ENCODE data around the gene DACH1.
"Not testable (repeated sequence)": the region's sequence is repeated elsewhere in the genome, so short reads cannot be mapped to it uniquely, and the experiment has no call there.

Gene DACH1

DNA sequence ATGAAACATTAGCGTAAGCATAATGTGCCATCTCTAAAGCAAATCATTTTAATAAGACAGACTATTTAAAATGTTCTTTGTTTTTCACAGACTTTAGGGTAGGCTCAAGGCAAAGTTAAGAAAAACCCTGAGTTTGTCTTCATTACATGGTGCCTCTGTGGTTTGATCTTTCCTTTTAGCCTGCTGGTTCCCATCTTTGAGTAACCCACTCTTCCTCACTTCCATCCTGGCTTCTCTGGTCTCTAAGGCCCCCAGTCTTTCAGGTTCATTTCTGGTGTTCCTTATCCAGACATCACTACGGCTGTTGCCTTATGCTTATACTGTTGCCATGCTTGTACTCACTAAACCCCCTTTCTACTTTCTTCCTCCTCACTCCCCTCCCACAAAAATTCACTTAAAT, 38.4 kb downstream of the DACH1 start:
- DNase-seq (ENCODE audit: low spot score): no peak

DNA sequence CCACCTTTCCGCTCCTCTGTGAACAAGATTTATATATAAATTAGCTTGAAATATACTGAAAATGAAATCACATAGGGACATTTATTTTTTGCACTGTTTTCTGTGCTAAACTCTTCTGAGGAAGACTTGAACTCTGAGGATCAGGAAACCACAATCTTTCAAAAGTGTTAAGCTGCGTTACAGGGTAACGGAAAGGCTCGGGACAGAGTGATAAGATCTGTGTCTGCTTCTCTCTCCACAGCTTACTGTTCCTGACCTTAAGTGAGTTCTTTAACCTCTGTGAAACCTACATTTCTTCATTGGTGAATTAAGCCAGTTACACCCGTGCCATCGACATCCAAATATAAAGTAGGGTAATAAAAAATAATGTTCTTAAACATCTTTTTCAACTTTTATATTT, 38.9 kb downstream of the DACH1 start:
- no peak for DNase-seq (ENCODE audit: low spot score)

DNA sequence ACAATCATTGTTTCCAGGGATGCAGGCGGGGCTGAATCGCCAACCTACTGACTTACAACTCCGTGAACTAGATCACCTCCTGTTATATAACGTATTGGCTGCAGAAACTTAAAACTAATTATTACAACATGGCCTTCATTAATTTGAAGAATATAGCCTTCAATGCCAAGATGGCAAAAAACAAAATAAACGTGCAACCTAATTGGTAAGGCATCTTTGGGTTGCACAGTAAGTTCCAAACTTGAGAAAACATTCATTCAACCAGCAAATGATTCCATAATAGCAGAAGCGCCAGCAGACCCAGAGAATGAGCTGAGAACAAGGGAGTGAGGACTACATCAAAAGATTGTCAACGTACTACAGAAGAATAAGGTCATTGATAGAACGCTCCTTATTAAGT, 39.8 kb downstream of the DACH1 start:
- DNase-seq (ENCODE audit: low spot score): no peak

DNA sequence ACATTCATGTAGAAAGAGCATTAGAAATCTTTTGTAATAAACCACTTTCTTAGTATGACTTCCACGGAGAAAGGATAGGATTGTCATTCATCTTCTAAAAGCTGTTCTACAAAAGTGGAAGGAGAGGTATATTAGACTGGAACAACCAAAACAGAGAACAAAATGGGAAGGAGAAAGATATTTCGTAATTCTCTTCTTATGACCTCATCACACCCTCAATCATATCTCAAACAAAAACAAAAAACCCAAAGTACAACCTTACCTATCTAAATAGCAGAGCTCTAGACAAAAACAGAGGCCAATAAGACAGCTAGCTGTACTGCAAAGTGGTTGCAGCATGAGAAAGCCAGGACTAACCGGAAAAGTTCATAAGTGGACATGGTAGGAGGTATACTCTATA, 46.3 kb downstream of the DACH1 start:
- DNase-seq (ENCODE audit: low spot score): no peak

DNA sequence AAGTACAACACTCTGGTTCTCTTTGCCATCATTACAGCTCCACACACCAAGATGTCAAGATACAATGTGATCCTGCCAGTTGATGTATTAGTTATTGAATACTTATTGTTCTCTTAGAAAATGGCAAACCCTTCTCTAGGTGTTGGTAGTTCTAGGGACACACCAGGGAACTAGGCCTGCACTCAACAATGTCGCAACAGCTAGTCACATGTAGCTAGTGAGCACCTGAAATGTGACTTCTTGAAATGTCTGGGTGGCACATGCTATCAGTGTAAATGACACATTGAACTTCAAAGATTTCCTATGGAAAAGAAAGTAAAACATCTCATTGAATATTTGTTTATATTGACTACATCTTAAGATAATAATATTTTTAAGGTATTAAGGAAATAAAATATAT, 49.7 kb downstream of the DACH1 start:
- no peak for DNase-seq (ENCODE audit: low spot score)

DNA sequence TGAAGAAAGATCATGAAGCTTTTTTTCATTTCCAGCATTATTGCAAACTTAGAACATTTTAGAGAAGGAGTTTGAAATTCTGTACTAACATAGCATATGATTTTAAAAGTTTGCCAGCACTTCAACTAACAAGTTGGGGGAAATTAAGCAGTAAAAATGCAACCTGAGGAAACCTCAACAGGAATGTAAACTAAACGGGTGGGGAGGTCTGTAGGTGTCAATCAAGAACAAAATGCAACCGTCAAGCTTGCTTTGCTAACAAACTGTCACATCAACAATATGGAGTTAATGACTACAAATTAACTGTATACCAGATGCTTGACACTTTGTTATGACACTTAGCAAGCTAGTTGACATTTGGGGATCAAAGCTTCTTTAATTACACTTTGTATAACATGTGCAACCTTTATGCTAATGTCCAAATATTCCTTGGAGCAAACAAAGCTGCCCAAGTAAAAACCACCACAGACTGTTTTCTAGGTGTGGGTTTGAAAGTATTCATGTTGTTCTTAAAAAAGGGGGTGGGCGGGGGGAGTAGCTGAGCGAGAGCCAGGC, 52.1 kb downstream of the DACH1 start:
- DNase-seq (ENCODE audit: low spot score): no peak

DNA sequence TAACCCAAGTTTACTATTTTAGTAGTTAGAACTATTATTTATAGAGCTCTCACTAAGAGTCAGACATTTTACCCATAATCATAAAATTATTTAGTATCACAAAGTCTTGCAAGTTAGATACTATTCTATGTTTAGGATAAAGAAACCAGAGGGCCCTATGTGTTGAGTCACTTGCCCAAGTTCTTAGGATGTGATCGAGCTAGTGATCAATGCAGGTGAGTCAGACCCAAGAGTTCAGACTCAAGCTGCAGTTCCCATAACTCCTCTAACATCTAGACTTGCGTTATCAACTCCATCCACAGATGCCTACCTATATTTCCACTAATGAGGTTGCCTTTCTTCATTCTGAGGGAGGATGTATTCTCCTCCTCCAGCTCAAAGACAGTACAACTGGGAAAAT, 53.8 kb downstream of the DACH1 start:
- no peak for DNase-seq (ENCODE audit: low spot score)

DNA sequence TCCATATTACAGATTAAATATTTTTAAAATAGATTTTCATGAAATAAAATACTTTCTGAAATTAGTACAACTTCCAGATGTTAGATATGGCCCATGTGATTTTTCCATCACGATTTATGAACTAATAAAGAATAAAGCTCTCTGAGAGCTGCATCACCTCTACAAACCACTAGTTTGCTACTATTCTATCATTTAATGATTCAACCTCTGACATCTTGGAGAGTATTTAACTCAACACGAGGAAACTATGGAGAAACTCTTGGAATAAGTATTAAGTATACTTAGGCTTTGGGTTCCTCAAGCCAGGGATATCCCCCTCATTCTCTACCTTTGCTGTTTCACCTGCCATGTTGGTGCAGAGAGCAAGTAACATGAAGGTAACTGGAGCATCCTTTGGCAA, 55.7 kb downstream of the DACH1 start:
- DNase-seq (ENCODE audit: low spot score): no peak

DNA sequence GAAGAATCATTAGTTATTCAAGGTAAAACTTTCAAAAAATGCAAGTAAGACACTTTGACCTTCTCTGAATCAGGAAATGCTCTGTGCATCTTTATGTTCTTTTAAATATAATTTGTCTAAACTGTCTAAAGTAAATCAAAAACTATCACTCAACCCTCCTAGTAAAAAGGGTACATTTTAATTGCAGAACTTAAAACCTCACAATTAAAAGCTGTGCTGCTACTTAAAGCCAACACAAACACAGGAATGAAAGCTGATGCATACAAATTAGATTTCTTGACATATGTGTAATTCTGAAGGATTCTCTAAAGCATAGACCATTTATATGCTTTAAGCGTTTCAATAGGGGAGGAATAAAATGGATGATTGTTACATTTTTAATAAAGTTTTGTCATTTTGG, 58.3 kb downstream of the DACH1 start:
- no peak for DNase-seq (ENCODE audit: low spot score)

DNA sequence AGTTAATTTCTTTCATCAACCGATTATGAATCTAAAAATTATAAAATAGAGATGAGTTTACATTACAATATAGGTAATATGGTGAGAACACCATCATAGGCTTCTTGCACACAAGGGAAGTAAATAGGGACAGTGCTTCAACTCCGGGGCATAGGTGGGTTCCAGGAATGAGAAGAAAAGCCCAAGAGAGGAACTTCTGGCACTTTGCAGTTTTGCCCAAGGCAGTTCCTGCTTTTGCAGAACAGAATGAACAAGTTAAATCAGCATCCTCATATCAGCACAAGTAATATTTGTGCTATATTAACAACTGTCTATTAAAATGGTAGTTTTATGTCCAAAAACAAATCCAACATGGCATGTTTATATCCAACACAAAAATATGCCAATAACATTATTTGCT, 60.1 kb downstream of the DACH1 start:
- no peak for DNase-seq (ENCODE audit: low spot score)

DNA sequence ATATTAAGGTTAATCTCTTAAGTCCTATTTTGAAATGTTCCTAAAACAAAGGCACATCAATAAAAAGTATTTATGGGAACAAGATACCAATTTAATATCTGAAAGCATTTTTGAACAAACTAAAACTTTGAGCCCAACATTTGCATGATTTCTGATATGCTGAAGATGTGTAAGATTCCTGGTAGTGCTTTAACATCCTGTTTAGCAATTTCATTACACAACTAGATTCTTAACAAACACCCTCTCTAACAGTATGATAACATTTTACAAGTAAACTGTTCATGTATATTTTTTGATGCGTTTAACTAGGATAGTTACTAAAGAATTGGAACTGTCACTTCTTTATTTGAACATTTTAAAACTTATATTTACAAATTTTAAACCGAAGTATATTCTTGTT, 63.9 kb downstream of the DACH1 start:
- DNase-seq (ENCODE audit: low spot score): no peak

DNA sequence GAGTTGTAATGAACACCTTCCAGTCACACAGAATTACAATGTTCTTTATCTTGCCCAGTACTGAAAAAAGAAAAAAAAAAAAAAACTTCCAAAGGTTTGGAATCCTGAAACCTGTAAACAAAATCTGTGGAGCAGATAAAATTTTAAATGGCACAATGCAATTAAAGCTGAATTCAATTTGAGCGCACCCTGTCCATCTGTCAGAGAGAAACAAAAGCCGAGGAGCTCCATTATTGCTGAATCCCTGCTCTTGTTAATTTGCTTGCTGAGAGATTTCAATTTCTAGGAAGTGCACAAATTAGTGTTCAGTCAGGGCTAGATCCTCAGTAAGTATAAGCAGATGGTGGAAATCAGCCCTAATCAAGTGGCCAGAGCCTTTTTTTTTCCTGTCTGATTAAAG, 65.2 kb downstream of the DACH1 start:
- DNase-seq (ENCODE audit: low spot score): no peak

DNA sequence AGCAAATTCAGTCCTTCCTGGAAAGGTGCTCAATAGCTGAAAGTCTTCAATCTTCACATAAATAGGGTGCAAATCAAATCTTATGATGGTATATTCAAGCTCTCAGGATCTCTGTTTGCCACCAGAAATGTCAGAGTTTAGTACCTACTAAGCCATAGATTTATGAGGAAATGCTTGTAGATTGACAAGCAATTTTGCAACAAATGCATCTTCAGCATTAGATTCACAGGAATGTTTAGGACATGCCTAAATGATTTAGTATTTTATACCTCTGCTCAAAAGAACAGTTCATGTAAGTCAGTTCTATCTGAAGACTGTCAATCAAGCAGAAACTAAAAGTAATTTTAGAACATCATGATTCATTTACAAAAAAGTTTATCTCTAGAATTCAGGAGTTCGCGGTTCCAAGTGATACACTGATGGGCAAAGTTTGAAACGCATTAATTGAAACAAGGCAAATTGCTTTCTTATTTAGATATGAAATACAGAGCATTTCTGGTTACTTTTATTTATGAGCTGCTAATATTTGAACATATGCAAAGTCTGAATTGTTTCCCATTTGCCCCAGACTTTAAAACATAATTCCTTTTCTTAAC, 65.7 kb downstream of the DACH1 start:
- DNase-seq (ENCODE audit: low spot score): no peak

DNA sequence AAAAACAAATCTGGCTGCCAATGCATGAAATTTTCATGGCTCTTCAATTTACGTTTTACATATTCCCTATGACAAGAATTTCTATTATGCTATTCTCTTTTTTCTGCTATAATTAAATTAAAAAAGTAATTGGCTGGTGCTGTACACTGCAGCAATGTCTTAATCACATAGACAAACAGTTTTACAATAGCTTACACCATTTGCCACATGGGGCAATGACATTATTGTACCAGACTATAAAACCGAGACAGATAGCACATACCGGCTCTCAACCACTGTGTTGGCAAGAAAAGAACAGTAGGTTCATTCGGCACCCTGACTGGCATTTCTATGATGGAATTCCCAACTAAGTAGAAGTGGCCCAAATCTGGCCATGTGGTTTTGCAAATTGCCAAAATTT, 67.7 kb downstream of the DACH1 start:
- DNase-seq (ENCODE audit: low spot score): no peak

DNA sequence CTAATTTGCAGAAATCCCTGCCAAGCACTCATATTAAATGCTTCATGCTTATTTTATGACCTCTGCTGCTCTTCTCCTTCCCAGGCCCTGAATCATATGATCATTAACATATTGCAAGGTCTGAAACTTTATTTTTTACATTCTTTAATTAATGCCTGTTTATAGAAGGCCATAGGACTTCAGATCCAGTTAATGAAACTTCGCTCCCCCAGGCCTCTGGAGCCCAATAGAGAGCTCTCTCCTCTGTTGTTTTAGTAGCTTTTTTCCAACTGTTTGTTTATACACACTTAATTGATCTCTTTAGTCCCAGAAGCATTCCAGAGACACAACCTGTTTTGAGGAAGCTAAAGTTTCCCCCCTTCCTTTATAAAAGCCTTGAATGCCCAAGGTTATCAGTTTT, 68.3 kb downstream of the DACH1 start:
- no peak for DNase-seq (ENCODE audit: low spot score)

DNA sequence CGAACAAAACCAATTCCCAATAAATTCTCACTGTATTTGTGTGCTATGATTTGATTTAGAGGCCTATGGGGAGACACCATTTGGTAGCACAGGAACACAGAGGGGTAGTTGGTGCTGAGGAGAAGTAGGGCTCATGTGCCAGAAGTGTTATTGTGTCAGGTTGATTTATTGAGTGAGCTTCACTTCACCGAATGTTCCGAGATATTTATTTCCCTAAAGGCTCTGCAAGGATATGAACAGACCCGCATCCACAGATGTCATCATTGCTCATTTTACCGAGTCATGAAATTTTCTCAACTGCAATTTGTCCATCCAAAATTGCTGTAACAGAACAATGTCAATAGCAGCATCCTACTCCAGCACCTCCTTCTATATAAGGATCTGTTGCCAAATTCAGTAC, 69.5 kb downstream of the DACH1 start:
- no peak for DNase-seq (ENCODE audit: low spot score)

DNA sequence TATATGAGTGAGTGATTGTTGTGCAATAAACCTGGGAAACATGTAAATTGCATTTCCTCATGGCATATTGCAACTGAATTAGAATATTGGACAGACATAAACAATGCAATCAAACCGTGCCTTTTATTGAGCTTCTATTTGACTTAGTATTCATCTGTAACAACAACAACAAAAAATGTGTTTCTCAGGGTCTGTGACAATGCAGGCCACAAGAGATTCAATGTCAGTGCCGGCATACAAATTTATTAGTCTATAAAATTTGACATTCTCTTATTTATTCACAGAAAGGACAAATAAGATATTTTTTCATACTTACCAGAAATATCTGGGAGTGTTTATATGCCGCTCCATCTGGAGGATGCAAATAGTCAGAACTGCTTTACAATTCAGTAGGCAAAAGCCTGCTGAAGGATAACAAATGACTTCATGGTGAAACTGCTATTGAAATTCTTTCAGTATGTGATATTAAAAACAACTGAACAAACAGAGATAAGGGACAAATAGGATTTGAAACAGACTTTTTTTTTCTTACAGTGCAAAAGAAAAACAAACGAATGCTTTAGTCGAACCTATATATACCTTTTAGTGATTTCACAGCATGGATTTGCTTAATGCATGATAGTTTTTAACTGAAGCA, 77.2 kb downstream of the DACH1 start:
- no peak for DNase-seq (ENCODE audit: low spot score)

DNA sequence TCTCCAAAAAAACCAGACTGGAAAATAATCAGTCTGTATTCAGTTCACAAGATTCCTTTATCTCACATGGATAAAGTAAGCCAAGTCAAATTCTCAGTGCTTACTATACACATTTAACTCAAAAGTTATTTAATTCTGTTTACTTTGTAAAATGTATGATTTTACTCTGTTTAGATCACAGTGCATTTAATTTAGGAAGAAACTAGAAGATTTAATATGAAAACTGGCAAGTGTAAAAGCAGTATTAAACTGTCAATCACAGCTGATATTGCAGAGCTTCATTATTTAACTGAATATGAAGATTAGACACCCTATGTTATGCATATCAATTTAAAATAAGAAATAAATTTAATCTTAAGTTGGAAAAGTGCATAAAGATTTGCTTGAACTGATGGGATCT, 78.0 kb downstream of the DACH1 start:
- no peak for DNase-seq (ENCODE audit: low spot score)

DNA sequence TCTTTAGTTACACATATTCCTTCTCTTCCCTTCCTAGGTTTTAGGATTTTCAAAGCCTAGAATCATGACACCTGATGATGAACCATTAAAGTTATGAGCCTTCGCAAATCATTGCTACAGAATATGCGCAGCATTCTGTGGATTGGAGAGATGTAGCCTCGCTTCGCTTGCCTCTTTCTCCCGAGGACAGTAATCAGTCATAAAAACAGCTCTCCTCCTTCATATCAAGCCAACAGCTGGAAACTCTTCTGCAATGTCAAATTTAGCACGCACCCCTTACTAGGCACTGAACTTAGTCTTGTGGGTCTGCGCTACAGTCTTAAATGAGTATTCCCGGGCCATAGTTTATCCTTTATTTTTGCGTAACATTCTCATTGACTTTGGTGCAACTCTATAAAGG, 79.6 kb downstream of the DACH1 start:
- no peak for DNase-seq (ENCODE audit: low spot score)

DNA sequence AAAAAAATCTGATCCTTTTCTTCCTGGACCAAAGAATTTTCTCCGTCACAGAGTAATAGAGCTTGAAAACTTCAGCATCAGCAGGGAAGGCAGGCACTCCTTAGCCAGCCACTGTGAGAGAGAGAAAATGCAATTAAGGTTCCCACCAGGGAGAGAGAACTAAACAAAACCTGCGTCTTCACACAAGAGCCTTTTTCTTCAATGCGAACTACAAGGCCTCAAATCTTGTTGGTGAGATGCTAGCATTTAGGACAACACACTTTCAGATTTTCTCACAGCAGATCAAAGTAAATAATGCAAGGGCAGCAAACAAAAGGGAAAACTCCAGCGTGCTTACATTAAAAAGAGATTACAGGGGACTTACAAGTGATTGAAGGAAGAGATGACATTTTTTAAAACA, 80.1 kb downstream of the DACH1 start:
- no peak for DNase-seq (ENCODE audit: low spot score)

DNA sequence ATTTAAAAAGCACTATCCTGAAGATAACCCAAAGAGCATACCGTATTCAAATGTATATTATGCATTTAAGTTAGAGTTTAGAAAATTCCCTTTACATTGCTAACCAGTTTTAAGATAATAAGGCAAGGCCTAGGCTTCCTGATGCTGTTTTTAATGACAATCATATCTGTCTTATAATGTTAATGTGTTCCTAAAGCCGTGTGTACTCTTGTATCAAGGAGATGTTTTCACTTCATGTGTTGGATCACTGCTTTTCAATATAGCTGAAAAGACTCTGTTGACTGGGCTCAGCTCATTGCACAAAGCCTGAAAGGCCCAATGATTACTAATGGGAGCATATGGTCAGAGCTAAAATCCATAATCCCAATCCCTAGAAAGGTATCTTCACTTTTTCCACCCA, 81.6 kb downstream of the DACH1 start:
- DNase-seq (ENCODE audit: low spot score): no peak

DNA sequence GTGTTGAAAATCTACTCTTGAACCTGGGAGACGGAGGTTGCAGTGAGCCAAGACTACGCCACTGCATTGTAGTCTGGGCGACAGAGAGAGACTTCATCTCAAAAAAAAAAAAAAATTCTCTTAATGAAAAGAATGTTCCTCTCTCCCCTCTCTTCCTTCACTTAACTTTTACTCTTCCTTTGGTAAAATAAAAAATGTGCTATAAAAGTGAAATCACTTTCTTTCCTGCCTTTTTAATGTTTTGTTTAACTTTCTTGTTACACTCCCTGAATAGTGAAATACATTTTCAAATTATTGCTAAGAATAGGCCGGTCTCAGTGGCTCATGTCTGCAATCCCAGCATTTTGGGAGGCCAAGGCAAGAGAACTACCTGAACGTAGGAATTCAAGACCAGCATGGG, 86.5 kb downstream of the DACH1 start:
- DNase-seq (ENCODE audit: low spot score): no peak

DNA sequence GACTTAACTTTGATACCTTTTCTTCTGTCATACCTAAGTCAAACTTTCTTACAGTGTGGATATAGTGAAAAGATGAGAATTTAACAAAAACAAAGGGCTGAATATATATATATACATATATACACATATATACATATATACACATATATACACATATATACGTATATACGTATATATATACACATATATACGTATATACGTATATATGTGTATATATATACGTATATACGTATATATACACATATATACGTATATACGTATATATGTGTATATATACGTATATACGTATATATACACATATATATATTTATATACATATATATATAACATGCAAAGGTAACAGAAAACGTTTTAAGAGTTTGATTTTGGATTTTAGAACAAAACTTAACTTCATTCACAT, 88.0 kb downstream of the DACH1 start:
- DNase-seq (ENCODE audit: low spot score): not testable (repeated sequence)

DNA sequence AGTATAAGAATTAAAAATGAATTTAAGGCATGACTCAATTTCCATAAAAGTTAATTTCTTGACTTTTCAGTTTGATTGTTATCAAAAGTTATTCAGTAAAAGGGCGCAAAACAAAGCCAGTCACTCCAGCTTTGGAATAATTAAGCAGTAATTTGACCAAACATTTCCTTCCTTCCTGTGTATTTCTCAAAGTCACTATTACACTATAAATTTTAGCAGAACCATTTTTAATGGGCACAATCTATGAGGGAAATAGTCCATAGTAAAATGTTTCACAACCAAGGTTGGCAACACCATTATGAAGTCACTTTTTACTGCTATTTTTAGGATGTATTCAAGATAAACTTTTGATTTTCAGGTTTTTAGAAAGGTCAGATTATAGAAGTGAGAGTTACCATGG, 91.0 kb downstream of the DACH1 start:
- DNase-seq (ENCODE audit: low spot score): no peak
